Heart left ventricle (tissue), 13 donors: Measurements from ENCODE around the gene NUDT8.

Source experiments
- CTCF ChIP-seq, 12 donors: fragments of 200-600 bp; sonication (generic) in 4 of 12; IDR thresholded peaks; one replicate each; pipeline versions ENCODE4 v1.5.0 to v1.8.0; 2018 to 2022; ENCODE audit warnings: antibody characterized with exemption in 12 of 12, mild to moderate bottlenecking in 5 of 12
- POLR2A ChIP-seq, 2 donors: fragments of 450-650 bp; IDR thresholded peaks; one replicate each; pipeline ENCODE4 v1.6.1; 2017; ENCODE audit warnings: antibody characterized with exemption in 2 of 2, mild to moderate bottlenecking in 2 of 2, moderate library complexity in 2 of 2
- donor health status: ischemic (EF 13 %, LVEDD 7.1; RV severe dilation, severe dysfunction).
- donor health status: DM: no; HTN: yes; CAD: no.
- donor health status: DM: no; HTN: no; CAD: no.
- donor health status: ischemic (EF 25% LVEDD 6.9; RV normal size, moderate dysfunction).
- donor health status: ischemic (EF 25% LVEDD 5.7; RV mildly dilated, moderate dysfunction).
- donor health status: ischemic (EF 35%, LVEDD 5.7; RV mildly dilated, moderate dysfunction).
- donor health status: nonischemic (EF 11% LVEDD 7.7; RV severe dilation, severe dysfunction).
- donor health status: DM: yes; HTN: yes; CAD: no.
- donor health status: PGD.
- donor health status: ischemic (EF 29% LVEDD 5.4; RV normal size, mild dysfunction).
- donor health status: nonischemic (EF 23%, LVEDD 6.1; RV moderate dilation, normal function).

- TF ChIP-seq CTCF (IDR thresholded peaks at IDR 0.05) (no peak), POLR2A (IDR thresholded peaks at IDR 0.05) (no peak)
These were observed 12.3 kb downstream of the NUDT8 start for GRCh38 chr11:67617243-67617953.
